Suprapubic skin (tissue), 4 donors: ENCODE data around the gene SLC25A6.

Source experiments
- POLR2A ChIP-seq, 2 donors: fragments of 450-650 bp; IDR thresholded peaks; one replicate each; pipeline ENCODE4 v1.6.1; 2017; ENCODE audit warnings: antibody characterized with exemption in 2 of 2, mild to moderate bottlenecking in 2 of 2, moderate library complexity in 2 of 2
- POLR2AphosphoS5 ChIP-seq, 3 donors: sonication (generic); formaldehyde crosslinking; IDR thresholded peaks; one replicate each; pipeline ENCODE4 v1.6.1; 2017; ENCODE audit warnings: antibody characterized with exemption in 3 of 3
- TF ChIP-seq, protein P1 (sequence below), 2 donors: fragments of 200-600 bp in 1 of 2; fragments of 450-650 bp in 1 of 2; sonication (generic) in 1 of 2; IDR thresholded peaks; one replicate each; pipeline ENCODE4 v1.5.1; 2016 to 2019; ENCODE audit warnings: antibody characterized with exemption in 2 of 2, mild to moderate bottlenecking in 1 of 2, moderate library complexity in 1 of 2

DNA sequence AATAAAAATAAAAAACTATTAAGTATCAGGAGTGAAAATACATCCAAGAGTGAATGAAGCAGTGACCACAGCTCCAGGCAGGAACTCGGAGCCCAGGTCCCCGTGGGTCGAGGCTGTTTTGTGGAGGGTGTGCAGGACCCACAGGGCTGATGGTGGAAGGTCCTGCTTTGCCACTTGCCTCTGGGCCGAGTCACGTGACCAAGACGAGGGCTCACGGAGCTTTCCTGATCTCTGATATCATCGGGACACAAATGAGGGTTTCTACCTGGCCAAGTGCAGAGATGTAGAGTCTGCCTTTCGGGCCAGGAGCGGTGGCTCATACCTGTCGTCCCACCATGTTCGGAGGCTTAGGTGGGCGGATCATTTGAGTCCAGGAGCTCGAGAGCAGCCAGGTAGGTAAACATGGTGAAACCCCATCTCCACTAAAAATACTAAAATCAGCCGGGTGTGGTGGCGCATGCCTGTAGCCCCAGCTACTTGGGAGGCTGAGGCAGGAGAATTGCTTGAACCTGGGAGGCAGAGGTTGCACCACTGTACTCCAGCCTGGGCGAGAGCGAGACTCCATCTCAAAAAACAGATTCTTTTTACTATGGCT is 7.2 kb downstream of the SLC25A6 start:
- TF ChIP-seq, protein P1, sequence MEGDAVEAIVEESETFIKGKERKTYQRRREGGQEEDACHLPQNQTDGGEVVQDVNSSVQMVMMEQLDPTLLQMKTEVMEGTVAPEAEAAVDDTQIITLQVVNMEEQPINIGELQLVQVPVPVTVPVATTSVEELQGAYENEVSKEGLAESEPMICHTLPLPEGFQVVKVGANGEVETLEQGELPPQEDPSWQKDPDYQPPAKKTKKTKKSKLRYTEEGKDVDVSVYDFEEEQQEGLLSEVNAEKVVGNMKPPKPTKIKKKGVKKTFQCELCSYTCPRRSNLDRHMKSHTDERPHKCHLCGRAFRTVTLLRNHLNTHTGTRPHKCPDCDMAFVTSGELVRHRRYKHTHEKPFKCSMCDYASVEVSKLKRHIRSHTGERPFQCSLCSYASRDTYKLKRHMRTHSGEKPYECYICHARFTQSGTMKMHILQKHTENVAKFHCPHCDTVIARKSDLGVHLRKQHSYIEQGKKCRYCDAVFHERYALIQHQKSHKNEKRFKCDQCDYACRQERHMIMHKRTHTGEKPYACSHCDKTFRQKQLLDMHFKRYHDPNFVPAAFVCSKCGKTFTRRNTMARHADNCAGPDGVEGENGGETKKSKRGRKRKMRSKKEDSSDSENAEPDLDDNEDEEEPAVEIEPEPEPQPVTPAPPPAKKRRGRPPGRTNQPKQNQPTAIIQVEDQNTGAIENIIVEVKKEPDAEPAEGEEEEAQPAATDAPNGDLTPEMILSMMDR (IDR thresholded peaks at IDR 0.05): no peak
- TF ChIP-seq POLR2A (IDR thresholded peaks at IDR 0.05): no peak
- no peak for TF ChIP-seq POLR2AphosphoS5 (IDR thresholded peaks at IDR 0.05)
